ENCODE data around the gene PICALM. TPM values are rescaled to one million over a fixed set of nuclear protein-coding genes. Genes with fewer than 3 reads are reported as not detected.
"Not testable (repeated sequence)": the region's sequence is repeated elsewhere in the genome, so short reads cannot be mapped to it uniquely, and the experiment has no call there.

Gene PICALM
- total and polyA plus RNA-seq, 8 donors = 23.3 to 90.9 (median 51.7) TPM

- 64 to 69% methylated on average over 2 of the region's 2 CpGs for WGBS, 2 donors
- FAIRE-seq (no peak), ATAC-seq (no peak), DNase-seq (no peak)
- TF ChIP-seq, protein P1, sequence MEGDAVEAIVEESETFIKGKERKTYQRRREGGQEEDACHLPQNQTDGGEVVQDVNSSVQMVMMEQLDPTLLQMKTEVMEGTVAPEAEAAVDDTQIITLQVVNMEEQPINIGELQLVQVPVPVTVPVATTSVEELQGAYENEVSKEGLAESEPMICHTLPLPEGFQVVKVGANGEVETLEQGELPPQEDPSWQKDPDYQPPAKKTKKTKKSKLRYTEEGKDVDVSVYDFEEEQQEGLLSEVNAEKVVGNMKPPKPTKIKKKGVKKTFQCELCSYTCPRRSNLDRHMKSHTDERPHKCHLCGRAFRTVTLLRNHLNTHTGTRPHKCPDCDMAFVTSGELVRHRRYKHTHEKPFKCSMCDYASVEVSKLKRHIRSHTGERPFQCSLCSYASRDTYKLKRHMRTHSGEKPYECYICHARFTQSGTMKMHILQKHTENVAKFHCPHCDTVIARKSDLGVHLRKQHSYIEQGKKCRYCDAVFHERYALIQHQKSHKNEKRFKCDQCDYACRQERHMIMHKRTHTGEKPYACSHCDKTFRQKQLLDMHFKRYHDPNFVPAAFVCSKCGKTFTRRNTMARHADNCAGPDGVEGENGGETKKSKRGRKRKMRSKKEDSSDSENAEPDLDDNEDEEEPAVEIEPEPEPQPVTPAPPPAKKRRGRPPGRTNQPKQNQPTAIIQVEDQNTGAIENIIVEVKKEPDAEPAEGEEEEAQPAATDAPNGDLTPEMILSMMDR (IDR thresholded peaks at IDR 0.05) = no peak
- Histone ChIP-seq H3K4me1 (no peaks in the 10 kb centered on the region), H3K27me3 (no peaks in the 10 kb centered on the region), H3K4me3 (no peak overlapping the region), H3K36me3 (no peaks in the 10 kb centered on the region), H3K27ac (no peak overlapping the region), H3K9me3 (no peaks in the 10 kb centered on the region)
- intact Hi-C loops (cut with DNase I) = no loop called here
Observed at GRCh38 chr11:86091566-86091965, 22.7 kb upstream of the PICALM start.

GRCh38 chr11:86091086-86091485 lies 22.2 kb upstream of the PICALM start:
- Histone ChIP-seq H3K27me3 (no peaks in the 10 kb centered on the region), H3K36me3 (no peaks in the 10 kb centered on the region), H3K4me1 (no peaks in the 10 kb centered on the region), H3K27ac (no peak overlapping the region), H3K9me3 (no peaks in the 10 kb centered on the region), H3K4me3 (no peak overlapping the region)
- FAIRE-seq (no peak), ATAC-seq (no peak), DNase-seq (no peak)
- TF ChIP-seq, protein P1 (IDR thresholded peaks at IDR 0.05) = no peak
- 64 to 79% methylated on average over 1 of the region's 1 CpG for WGBS, 2 donors
- intact Hi-C loops (cut with DNase I) = no loop called here

GRCh38 chr11:86089659-86090058 lies 20.8 kb upstream of the PICALM start:
- H3K36me3 ChIP-seq = no peaks in the 10 kb centered on the region
- no peaks in the 10 kb centered on the region for H3K4me1 ChIP-seq
- H3K4me3 ChIP-seq = no peak overlapping the region
- no peaks in the 10 kb centered on the region for H3K9me3 ChIP-seq
- ATAC-seq (peak; percentile 41 to 89 (median 73)), DNase-seq (no peak), FAIRE-seq (no peak)
- intact Hi-C loops (cut with DNase I) = no loop called here
- peak overlapping the region in 1 of 4 donors; percentile 7 for H3K27ac ChIP-seq
- WGBS, 2 donors = 51 to 65% methylated on average over 1 of the region's 1 CpG
- TF ChIP-seq, protein P1 (IDR thresholded peaks at IDR 0.05) = no peak
- H3K27me3 ChIP-seq = no peaks in the 10 kb centered on the region

DNA sequence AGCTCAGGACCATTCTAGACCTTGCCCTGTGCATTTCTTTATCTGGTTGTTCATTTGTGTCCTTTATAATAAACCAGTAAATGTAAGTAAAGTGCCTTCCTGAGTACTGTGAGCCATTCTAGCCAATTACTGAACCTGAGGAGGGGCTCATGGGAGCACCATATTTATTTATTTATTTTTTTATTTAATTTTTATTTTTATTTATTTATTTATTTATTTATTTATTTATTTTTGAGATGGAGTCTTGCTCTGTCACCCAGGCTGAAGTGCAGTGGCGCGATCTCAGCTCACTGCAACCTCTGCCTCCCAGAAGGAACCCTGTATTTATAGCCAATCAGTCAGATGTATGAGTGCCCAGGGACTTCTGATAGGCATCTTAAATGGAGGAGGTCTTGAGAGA lies 18.8 kb upstream of the PICALM start:
- intact Hi-C loops (cut with DNase I); H3K4me3 ChIP-seq; H3K4me1 ChIP-seq; DNase-seq; H3K27ac ChIP-seq; H3K36me3 ChIP-seq; H3K9me3 ChIP-seq; H3K27me3 ChIP-seq; ATAC-seq; FAIRE-seq: not testable (repeated sequence)
- WGBS, 2 donors = 92 to 93% methylated on average over 2 of the region's 2 CpGs

GRCh38 chr11:86087256-86087655 lies 18.4 kb upstream of the PICALM start:
- WGBS, 2 donors = 46 to 58% methylated on average over 2 of the region's 2 CpGs
- TF ChIP-seq, protein P1 (IDR thresholded peaks at IDR 0.05) = no peak
- ATAC-seq = no peak
- DNase-seq = no peak
- Histone ChIP-seq H3K4me3 (no peak overlapping the region), H3K9me3 (no peaks in the 10 kb centered on the region), H3K27me3 (no peaks in the 10 kb centered on the region), H3K4me1 (no peaks in the 10 kb centered on the region), H3K27ac (no peak overlapping the region), H3K36me3 (no peaks in the 10 kb centered on the region)
- intact Hi-C loops (cut with DNase I) = no loop called here
- FAIRE-seq = no peak

DNA sequence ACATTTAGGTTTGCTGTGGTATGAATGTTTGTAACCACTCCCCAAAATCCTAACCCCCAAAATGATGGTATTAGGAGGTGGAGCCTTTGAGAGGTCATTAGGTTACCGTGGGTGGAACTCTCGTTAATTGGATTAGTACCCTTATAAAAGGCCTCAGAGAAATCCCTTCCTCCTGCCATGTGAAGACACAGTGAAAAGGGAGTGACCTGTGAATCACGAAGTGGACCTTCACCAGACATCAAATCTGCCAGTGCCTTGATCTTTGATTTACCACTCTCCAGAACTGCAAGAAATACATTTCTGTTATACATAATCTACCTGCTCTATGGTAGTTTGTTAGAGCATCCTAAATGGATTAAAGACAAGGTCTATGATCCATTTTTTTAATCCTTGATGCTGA lies 12.6 kb upstream of the PICALM start:
- H3K9me3 ChIP-seq = no peaks in the 10 kb centered on the region
- DNase-seq (no peak), FAIRE-seq (no peak), ATAC-seq (no peak)
- intact Hi-C loops (cut with DNase I) = no loop called here
- no peaks in the 10 kb centered on the region for H3K36me3 ChIP-seq
- no peak overlapping the region for H3K4me3 ChIP-seq
- no peaks in the 10 kb centered on the region for H3K4me1 ChIP-seq
- no peaks in the 10 kb centered on the region for H3K27me3 ChIP-seq
- no peak overlapping the region for H3K27ac ChIP-seq
- WGBS, 2 donors = 90 to 93% methylated on average over 3 of the region's 3 CpGs
- TF ChIP-seq, protein P1 (IDR thresholded peaks at IDR 0.05) = no peak
